Measurements from ENCODE around the gene PAK1.
"Not testable (repeated sequence)": the region's sequence is repeated elsewhere in the genome, so short reads cannot be mapped to it uniquely, and the experiment has no call there.

- TF ChIP-seq CTCF (IDR thresholded peaks at IDR 0.05; ENCODE audit: low read length); EZH2 (IDR thresholded peaks at IDR 0.05; ENCODE audit: borderline replicate concordance, low read length): not testable (repeated sequence)
These were observed 88.6 kb downstream of the PAK1 start for GRCh38 chr11:77385255-77385771.
